HG02852 (cell line): Measurements from ENCODE around the gene EXOC3L2.

Source experiments
- ATAC-seq: cut with Tn5 transposase; IDR thresholded peaks from one replicate; pipeline ENCODE4 v1.9.1; 2021; ENCODE audit warnings: mild to moderate bottlenecking, moderate library complexity; ENCODE audit not compliant: unreplicated experiment

Gene EXOC3L2

GRCh38 chr19:45163156-45163555 is 82.1 kb downstream of the EXOC3L2 start:
- no peak for ATAC-seq

GRCh38 chr19:45162608-45163143 is 82.5 kb downstream of the EXOC3L2 start:
- no peak for ATAC-seq
